T1000 (cell line): ENCODE measurements around the gene GUCA2A.

Source experiments
- DNase-seq: peaks from one replicate; lab custom pipeline; 2025; ENCODE audit warnings: mixed read lengths; lab: John Stamatoyannopoulos, UW

The GUCA2A gene

GRCh38 chr1:42153624-42154023 is 10.9 kb downstream of the GUCA2A start:
- no peak for DNase-seq

DNA sequence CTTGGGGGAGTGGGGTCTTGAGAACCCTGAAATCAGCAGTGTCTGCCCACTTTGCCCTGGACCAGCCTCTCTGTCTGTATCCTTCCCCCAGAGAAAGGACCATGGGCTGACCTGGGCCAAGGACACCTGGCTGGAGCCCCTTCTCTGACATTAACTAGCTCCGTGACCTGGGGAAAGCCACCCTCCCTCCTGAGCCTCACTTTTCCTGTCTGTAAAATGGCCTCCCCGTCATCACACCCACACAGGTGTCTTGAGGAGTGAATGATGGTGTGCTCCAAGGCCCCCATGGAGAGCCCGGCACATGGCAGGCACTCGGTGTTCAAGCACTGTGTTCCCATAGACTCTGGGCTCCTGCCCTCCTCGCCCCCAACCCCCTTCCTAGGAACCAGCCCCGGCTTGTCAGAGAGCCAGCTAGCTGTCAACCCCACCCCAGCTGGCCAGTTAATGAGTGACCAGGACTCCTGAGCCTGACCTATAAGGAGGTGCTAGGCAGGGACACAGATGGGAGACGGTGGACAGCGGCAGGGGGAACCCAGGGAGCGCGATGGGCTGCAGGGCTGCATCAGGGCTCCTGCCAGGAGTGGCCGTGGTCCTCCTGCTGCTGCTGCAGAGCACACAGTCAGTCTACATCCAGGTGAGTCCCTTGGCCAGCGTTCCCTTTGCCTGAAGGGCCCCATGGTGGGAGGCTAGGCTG is 11.5 kb downstream of the GUCA2A start, which contains the start of gene GUCA2B:
Gene GUCA2B (plus strand): TSS at position 504 of the 694 bp plus-strand sequence. CDS start 41 bp downstream, at position 545.
- no peak for DNase-seq

DNA sequence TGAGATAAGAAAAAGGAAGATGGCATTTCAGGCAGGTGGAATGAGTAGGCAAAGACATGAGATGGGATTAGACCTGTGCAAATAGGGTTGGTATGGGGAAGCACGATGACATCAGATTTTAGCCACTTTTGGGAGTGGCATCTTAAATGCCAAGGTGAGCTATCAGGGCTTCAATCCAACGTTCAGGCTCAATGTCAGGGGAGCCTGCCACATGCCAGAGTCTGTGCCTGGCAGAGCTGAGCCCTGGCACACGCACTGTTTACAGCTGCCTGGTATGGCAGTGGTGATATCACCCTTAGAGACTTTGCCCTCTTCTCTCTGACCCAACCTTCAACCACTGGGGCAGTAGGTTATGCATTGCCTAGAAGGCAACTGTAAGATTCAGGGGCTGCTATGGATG is 12.4 kb downstream of the GUCA2A start:
- no peak for DNase-seq

- no peak for DNase-seq
These were observed 13.9 kb downstream of the GUCA2A start for GRCh38 chr1:42150651-42151050.

- no peak for DNase-seq
These were observed 16.4 kb downstream of the GUCA2A start for GRCh38 chr1:42148166-42148565.

GRCh38 chr1:42146626-42147320 is 17.8 kb downstream of the GUCA2A start:
- no peak for DNase-seq

- no peak for DNase-seq
These were observed 18.6 kb downstream of the GUCA2A start for GRCh38 chr1:42145764-42146625.

GRCh38 chr1:42145389-42145716 is 19.2 kb downstream of the GUCA2A start:
- no peak for DNase-seq

DNA sequence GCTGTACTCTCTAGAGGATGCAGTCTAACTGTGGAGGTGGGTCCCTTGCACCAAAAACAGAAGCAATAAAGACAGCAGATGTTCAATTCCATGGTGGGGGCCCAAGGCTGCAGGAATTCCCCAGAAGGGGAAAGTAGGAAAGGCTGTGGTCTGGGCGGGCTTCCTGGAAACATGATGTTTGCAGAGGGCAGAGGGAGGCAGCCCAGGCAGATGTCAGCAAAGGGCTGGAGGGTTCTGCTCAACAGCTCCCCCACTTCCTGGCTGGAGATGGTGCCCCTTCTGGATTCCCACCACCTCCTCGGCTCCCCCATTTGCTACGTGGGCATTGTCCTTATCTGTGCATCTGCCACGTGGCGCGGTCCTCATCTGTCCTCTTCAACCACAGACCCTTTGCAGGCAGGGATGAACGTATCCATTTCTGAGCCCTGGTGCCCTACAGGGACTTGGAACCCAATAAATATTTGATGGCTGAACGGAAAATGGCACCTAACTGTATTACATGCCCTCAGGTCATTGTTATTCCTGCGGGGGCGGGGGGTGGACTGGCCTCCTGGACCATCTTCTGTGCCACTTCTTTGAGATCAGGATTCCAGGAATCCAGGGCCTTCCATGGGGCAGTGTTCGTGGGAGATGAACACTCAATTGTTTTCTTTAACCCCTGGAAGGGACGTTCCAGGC is 19.7 kb downstream of the GUCA2A start:
- no peak for DNase-seq

- DNase-seq: no peak
These were observed 20.4 kb downstream of the GUCA2A start for GRCh38 chr1:42143896-42144710.

DNA sequence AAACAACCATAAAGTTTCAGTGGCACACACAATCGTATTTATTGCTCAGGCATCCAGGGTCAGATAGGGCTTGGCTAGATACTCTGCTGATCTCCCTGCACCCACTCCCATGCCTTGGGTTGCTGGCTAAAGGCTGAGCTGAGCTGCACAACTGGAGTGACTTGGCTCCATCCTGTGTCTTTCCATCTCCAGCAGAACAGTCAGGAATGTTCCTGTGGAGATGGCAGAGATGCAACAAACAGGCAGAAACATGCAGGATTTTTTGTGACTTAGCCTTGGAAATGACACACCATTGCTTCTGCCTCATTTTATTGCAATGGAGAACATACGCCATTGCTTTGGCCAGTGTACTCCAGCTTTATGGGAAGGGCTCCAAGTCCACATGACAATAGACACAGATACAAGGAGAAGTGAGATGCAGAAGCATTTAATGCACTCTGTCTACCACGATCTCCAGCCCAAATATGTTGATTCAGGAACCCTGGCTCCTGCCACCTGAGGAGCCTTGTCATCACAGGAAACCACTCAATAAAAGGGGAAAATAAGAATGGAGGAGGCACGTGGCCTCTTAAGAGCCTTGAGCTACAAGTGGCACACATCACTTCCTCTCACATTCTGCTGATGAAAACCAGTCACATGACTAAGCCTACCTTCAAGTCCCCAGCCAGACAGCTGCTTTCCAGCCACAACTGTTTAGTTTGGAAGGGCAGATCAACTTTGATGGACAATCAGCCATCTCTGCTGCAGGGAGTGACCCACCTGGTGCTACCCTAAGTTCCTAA is 21.5 kb downstream of the GUCA2A start:
- no peak for DNase-seq

GRCh38 chr1:42141978-42142377 is 22.6 kb downstream of the GUCA2A start:
- DNase-seq: no peak

DNA sequence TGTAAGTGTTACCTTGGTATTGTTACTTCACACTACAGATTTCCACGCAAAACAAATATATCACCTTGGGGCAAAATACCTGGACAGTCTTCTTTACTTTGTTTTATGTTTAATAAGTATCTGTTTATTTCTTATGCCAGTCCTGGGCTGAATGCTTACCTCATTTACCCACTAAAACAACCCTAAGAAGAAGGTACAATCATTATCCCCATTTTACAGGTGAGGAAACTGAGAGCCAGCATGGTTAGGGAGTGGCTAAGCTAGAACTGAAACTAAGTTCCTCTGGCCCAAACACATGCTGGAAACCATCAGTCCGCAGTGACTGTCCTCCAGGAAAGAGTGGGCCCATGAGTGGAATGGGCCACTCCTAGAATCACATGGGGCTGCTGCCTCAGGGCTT is 24.4 kb downstream of the GUCA2A start:
- no peak for DNase-seq

GRCh38 chr1:42139444-42139843 is 25.1 kb downstream of the GUCA2A start:
- DNase-seq: no peak

DNA sequence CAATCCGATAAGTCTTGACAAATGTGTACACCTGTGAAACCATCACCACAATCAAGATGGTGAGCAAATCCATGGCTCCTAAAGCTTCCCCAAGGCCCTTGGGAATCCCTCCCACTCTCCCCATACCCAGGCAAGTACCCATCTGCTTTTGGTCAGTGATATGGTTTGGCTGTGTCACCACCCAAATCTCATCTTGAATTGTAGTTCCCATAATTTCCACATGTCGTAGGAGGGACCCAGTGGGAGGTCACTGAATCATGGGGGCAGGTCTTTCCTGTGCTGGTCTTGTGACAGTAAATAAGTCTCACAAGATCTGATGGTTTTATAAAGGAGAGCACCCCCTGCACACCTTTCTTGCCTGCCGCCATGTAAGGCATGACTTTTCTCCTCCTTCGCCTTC is 26.0 kb downstream of the GUCA2A start:
- DNase-seq: no peak

DNA sequence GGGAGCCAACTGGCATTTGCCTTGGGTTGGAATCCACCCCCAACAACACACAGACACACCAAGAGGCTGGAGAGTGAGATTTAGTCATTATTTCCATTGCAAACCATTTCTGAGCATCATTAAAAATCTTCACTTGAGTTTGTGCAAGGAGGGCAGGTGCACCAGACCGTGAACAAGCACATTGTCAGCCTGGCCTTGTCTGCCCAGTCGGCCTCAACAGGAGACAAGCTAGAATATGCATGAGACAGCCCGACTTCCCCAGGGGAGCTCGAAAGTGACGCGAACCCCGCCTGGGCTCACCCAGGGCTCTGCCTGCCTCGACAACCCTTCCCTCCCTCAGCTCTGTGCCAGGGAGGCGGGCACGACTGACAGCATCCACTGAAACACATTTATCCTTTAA is 26.8 kb downstream of the GUCA2A start:
- no peak for DNase-seq

DNA sequence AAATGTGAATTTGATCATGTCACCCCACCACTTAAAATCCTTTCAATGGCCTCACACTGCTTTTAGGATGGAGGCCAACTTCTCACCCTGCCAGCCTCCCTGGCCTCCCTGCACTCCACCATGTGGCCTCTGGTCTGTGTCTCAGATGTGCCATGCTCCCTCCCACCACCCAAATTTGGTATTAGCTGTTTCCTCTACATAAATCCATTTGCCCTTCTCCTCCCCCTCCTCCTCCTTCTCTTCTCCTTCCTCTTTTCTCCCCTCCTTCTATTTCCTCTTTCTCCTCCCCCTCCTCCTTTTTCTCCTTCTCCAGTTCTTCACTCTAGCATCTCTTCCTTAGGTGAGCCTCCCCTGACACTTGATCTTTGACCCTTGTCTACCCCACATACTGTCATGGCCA is 28.1 kb downstream of the GUCA2A start:
- DNase-seq: no peak

GRCh38 chr1:42135426-42135825 is 29.1 kb downstream of the GUCA2A start:
- no peak for DNase-seq

DNA sequence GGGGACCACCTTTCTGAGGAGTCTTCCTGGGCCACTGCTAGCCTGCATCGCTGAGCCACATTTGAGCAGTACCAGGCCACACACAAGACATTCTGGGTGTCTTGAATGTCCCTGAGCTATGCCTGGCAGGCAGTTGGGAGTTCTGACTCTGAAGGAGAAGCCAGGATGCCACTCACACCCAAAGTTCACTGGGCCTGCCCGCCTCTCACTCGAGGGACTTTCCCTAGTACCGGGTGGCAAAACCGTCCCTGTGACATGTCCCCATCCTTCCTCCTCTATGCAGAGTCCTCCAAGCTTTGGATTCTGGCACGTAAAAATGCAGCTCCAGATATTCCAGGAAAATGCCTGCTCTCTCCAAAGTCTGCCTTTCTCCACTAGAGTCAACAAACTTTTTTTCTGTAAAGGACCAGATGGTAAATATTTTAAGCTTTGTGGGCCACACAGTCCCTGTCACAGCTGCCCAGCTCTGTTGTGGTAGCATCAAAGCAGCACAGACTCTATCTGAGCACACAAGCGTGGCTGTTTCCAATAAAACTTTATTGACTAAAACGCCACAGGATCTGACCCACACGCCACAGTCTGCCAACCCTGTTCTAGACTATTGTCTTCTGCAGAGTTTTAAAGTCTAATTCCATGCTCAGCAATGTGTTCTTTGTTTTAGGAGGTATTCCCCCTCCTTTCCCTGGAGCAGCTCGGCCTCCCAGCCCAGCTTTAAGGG is 30.6 kb downstream of the GUCA2A start:
- no peak for DNase-seq

DNA sequence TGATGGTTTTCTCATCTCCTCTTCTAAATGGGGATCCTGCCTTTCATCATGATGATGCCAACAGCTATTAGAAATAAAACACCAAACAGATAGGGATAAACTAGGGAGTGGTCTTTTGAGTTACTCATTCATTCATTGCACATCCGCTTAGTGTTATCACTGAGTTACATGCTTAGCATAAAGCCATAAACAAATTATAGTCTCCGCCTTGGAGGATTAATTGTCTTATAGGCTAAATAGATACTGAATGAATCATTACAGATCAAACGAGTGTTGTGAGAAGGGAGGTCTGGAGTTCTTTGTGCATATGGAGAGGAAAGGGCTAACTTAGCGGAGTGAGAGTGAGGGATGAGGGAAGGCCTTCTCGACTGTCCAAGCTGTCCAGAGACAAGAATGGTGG is 31.2 kb downstream of the GUCA2A start:
- no peak for DNase-seq
